T-helper 1 cell (primary cell): Measurements from ENCODE around the gene RPS19BP1.
"Not testable (repeated sequence)": the region's sequence is repeated elsewhere in the genome, so short reads cannot be mapped to it uniquely, and the experiment has no call there.

Experiments used
- DNase-seq, 5 donors: peaks; one replicate each; pipeline ENCODE4 v3.0.0-alpha.2; 2012 to 2020

The RPS19BP1 gene

GRCh38 chr22:39510529-39511149, 21.9 kb downstream of the RPS19BP1 start:
- no peak for DNase-seq

- no peak for DNase-seq
Observed at GRCh38 chr22:39508393-39508792, 24.2 kb downstream of the RPS19BP1 start.

- not testable (repeated sequence) for DNase-seq
Observed at GRCh38 chr22:39507021-39507420, 25.5 kb downstream of the RPS19BP1 start.

DNA sequence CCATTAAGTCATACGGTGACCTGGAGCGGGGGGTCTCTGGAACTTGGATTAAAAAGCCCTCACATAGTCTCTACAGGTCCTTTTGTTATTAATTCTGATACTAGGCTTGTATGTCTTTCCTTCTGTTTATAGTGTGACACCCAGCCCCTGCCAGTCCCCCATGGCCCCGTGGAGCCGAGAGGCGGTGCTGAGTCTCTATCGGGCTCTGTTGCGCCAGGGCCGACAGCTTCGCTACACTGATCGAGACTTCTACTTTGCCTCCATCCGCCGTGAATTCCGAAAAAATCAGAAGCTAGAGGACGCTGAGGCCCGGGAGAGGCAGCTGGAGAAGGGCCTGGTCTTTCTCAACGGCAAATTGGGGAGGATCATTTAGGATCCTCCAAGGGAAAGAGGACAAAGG, 28.5 kb downstream of the RPS19BP1 start:
- no peak for DNase-seq

- no peak for DNase-seq
Observed at GRCh38 chr22:39503630-39504029, 28.9 kb downstream of the RPS19BP1 start.

- no peak for DNase-seq
Observed at GRCh38 chr22:39502789-39503409, 29.6 kb downstream of the RPS19BP1 start.

- DNase-seq, result peak; percentile 81 to 95 (median 83)
Observed at GRCh38 chr22:39502109-39502788, 30.3 kb downstream of the RPS19BP1 start, which contains the start of gene MIEF1. Gene MIEF1 (plus strand): TSS chr22:39502290. CDS start chr22:39511295, 9,005 bp downstream.

- no peak for DNase-seq
Observed at GRCh38 chr22:39501644-39502108, 30.9 kb downstream of the RPS19BP1 start.

GRCh38 chr22:39500101-39500500, 32.4 kb downstream of the RPS19BP1 start:
- no peak for DNase-seq

- DNase-seq, result no peak
Observed at GRCh38 chr22:39498802-39499201, 33.7 kb downstream of the RPS19BP1 start.

DNA sequence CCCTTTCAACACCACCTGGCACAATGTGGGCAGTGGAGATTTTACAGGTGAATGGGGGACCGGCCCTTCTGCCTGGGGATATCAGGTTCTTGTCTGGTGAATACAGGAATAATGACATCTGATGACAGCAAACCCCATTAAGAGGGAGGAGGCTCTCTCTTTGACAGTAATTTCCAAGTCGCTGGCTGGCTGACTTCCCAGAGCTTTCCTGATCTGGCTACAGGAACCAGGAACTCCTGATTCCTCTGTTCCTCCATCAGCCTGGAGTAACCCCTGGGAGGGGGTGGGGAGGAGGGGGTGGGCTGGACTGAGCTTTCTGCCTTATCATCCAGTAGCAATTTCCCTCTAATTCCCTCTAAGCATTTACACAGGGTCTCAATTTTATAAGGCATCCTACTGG, 34.2 kb downstream of the RPS19BP1 start:
- DNase-seq, result no peak

GRCh38 chr22:39497429-39497828, 35.1 kb downstream of the RPS19BP1 start:
- no peak for DNase-seq

- peak in 3 of 5 donors; percentile 33 to 47 (median 34) for DNase-seq
Observed at GRCh38 chr22:39496131-39496838, 36.3 kb downstream of the RPS19BP1 start.

GRCh38 chr22:39494471-39495120, 38.0 kb downstream of the RPS19BP1 start:
- DNase-seq, result no peak

GRCh38 chr22:39493759-39494158, 38.8 kb downstream of the RPS19BP1 start:
- no peak for DNase-seq

DNA sequence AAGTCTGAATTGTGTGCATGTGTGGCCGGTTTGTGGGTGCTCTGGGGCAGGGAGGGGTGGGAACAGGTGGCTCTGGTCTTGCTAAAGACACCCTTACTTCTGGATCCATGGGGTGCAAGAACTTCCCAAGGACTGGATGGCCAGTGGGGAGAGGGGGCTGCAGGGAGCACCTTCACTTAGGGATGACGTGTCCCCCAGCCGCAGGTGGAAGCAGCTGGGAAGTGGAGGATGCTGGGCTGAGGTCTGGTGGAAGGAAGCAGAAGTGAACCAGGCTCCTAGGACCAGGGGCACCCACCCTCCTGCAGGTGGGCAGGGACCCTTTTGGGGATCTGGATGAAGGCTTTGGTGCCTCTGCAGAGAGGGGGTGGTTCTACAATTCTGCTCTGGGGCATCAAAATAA, 40.4 kb downstream of the RPS19BP1 start:
- no peak for DNase-seq

DNA sequence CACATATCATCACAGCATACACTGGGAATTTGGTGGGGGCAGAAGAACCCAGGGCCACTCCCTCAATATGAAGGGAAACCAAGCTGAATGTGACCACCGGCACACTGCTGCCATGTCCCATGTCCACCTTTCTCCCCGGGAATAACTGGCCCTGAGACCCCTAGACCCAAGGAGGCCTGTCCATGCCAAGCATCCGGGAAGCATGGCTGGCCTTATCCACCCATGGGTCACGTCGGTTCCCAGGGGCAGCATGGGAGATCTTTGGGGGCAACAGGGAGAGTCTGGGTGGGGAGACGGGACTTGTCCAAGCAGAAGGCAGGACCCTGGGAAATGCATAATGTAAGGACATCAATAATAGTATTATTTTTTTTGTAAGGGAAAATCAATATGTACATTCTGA, 40.9 kb downstream of the RPS19BP1 start:
- DNase-seq, result no peak

DNA sequence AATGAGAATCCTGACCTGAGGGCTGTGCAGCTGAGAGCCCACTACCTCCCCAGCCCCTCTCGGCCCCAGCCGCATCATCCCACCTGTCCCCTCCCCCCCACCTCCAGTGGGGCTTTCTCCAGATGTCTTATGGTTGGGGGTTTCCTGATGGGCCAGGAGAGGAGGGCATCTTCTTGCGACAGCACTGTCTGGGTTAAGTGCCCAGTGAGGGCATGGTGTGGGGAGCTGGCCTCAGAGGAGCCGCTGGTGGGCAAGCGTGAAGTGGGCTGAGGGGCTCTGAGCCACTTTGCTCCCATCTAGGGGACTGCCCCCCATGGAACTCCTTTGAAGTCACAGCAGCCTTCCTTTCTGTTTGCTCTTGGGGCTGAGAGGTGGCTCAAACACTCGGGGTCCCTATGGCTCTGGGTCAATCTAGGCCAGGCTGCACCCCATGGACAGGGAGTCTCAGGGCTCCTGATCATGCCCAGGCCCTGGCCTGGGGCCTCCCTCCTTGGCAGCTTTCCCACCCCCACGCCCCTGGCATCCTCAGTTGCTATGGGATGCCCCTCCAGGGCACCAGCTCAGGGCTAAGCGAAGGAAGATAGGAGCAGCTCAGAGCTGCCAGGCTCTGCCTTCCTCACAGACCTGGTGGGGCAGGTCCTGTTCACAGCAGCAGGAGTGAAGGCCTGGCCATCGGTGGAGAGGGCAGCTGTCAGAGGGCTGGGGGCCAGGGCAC, 41.4 kb downstream of the RPS19BP1 start:
- no peak for DNase-seq

DNA sequence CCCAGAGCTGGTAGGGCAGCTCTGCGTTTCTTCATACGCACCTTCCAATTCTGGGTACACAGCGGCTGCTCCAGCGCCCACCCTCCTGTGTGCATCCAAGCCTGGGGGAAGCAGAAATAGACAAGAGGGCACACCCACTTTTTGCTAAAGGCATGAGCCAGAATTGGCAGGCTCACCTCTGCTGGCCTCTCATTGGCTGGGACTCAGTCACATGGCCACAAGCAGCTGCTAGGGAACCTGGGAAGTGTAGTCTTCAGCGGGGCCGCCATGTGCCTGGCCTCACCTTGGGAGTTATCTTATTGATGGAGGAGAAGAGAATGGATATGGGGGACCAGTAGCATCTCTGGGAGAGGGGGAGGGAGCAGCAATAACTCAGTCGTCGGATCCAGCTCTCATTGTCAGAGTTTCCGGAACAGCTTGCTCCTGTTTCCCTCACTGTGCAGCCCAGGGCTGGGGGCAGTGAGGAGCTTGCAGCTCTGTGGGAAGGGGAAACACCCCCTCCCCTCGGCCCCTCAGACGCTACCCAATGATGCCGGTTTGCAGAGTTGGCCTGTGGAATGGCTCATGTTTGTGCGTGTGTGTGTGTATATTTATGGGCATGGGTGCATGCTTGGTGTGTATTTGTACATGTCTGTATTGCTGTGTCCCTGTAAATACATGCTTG, 42.3 kb downstream of the RPS19BP1 start:
- DNase-seq, result peak; percentile 51 to 80 (median 66)

DNA sequence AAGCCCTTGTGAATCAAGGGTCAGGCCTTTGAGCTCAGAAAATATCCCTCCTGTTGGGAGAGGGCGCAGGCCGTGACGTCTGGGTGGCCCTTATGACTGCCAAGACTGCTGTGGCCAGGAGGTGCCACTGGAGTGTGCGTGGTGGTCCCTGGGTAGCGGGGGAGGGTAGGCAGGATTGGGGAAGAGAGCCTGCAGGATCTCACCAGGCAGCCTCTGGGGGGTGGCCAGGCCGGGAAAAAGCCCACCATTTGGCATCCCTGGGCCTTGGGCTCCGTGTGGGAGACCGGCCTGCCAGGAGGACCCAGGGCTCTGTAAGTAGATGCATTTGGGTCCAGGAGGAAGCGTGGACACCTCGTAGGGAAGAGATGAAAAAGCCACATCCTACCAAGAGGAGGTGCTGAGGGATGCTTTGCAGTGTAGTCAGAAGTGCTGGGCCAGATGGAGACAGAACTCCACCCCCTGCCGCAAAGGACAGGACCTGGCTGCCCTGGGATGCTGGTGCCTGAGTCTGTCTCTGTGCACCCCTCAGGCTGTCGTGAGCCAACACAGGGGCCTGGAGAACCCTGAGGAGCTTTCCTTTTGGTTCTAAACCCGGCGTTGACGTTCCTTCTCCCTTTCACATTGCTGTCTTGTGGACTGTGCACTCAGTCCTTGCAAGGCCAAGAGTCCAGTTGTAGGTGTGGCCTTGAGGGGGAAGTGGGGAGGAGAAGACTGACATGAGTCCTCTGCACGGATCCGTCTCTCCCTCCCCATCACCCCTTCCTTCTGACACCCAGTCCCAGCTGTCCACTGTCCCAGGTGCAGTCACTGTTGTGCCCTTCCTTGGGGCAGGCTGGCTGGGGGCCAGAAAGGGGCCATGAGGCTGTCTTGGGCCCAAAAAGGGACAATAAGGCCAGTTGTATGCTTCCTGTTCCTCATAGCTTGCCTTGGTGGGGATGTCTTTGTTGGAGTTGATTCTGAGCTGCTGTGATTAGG, 43.2 kb downstream of the RPS19BP1 start:
- DNase-seq, result no peak
